Measurements from ENCODE around the gene TJP1.
"Not testable (repeated sequence)": the region's sequence is repeated elsewhere in the genome, so short reads cannot be mapped to it uniquely, and the experiment has no call there.

DNA sequence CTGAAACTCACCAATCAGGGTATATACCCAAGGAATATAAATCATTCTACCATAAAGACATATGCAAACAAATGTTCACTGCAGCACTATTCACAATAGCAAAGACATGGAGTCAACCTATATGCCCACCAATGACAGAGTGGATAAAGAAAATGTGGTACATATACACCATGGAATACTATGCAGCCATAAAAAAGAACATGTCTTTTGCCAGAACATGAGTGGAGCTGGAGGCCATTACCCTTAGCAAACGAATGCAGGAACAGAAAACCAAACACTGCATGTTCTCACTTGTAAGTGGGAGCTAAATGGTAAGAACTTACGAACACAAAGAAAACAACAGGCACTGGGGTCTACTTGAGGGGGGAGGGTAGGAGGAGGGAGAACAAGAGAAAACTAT, 68.3 kb downstream of the TJP1 start:
- not testable (repeated sequence) for TF ChIP-seq POLR2A, TAF1, POLR2AphosphoS5, POU2F2 (IDR thresholded peaks at IDR 0.05; ENCODE audit: low read depth, low read length)
